ENCODE data around the gene GPR137B. TPM values are rescaled to one million over a fixed set of nuclear protein-coding genes. Genes with fewer than 3 reads are reported as not detected.

The GPR137B gene
- total RNA-seq, 1 donor from 2014 or later: 35.5 TPM

DNA sequence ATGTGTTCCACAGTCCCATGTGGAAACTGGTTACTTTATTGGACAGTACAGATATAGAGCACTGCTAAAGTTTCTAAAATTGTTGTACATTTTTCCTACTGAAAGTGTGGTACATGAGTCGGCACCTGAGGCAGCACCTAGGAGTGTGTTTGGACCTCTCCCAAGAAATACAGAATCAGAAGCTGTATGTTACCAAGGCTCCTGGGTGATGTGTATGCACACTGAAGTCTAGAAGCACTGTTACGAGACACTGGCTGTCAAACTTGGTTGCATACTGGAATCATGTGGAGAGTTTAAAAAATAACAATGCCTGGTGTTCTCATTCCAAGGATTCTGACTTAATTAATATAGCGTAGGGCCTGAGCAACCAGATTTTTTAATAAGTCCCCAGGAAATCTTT is 92.8 kb downstream of the GPR137B start:
- DNase-seq (ENCODE audit: low spot score in 2 of 2) (no peak), FAIRE-seq (no peak)

DNA sequence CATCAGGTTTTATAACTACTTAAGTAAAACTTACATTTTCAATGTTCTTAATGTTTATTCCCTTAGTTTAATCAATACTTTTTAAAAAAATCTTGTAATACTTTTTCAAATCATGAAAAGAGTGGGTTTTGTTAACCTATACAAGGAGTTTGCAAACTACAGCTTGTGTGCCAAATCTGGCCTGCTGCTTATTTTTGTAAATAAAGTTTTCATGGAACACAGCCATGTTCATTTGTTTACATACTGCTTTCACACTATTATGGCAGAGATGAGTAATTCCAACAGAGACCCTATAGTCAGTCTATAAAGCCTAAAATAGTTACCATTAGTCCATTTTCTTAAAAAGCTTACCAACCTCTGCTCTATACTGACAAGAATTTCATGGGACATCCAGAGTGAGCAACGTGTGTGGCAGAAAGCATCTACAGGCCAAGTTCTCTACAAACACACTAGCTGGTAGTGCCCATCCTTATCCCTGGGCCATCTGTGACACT is 96.8 kb downstream of the GPR137B start:
- no peak for FAIRE-seq
- no peak for DNase-seq (ENCODE audit: low spot score in 2 of 2)

DNA sequence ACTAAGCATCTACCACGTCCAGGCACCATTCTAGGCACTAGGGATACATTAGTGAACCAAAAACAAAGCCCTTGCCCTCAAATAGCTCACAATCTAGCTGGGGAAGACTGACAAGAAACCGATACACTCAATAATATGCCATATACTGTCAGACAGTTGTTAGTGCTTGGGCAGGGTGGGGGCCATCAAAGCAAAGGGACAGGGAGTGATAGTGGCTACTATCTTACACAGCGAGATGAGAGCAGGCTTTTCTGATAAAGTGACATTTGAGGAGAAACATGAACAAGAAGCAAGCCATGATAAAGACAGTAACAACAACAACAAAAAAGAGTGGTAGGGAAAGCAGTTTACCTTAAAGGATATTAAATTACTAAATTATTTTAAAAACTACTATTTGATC is 98.3 kb downstream of the GPR137B start:
- FAIRE-seq (no peak), DNase-seq (ENCODE audit: low spot score in 2 of 2) (no peak)

DNA sequence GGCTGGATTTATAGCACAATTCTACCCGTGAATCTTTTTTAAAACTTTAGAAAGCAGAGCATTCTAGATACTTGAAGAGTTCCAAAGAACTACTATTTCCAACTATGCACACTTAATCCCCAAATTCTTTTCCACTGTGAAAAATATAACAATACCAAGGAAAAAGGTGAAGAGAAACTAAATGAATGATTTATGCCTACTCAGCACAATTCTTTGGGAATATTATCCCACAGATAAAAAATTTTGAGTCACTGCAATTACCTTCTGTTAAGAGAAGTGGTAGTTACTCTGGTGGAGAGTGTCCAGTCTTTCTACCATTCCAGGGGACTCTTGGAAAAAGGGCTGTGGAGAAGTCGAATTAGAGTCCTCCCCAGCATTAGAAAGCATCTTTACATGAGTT is 100.2 kb downstream of the GPR137B start:
- no peak for DNase-seq (ENCODE audit: low spot score in 2 of 2)
- no peak for FAIRE-seq

DNA sequence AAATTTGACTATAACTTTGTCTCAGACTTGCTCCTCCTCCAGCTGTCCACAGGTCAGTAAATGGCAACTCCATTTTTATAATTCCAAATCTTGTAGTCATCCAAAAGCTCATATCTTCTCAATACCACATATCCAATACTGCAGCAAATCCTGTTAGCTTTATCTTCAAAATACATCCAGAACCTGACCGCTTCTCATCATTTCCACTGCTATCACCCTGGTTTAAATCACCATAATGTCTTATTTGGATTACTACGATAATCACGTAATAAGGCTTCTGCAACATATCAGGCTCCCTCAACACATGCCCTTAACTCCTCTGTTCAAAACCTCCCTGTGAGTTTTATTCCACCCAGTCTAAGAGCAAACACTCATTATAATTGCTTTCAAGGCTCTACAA is 104.9 kb downstream of the GPR137B start:
- no peak for DNase-seq (ENCODE audit: low spot score in 2 of 2)
- no peak for FAIRE-seq

DNA sequence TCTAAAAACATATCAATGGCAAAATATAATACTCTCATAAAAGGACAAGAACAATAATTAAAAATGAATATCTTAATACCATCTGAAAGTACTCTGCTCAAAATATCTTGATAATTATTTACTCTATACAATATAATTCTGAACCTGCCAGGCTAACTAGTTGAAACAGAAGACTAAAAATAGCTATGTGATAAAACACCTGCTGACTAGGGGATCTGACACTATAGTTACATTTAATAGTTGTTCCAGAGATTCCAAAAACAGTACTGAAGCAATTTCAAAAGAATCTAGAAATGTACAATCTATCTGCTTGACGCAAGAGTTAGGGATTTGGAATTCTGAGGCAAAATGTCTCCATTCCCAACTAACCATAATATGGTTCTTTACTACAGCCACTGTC is 109.2 kb downstream of the GPR137B start:
- no peak for DNase-seq (ENCODE audit: low spot score in 2 of 2)
- FAIRE-seq: no peak

DNA sequence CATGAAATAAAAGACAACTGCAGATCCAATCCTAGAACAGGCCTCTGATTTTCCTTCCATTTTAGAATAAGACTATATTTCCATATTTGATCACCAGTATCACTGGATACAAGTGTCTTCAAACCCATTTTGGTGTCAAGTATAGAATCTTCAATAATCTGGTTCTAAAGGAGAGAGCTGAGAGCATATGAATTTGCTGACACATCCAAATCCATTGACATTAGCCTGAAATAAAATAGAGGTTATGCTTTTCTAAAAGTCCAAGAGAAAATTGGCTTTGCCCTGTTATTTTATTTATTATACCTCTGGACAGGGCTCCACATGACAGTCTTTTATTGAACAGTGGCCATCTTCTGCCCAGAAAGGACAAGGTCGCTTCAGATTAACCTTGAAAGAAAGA is 110.8 kb downstream of the GPR137B start:
- FAIRE-seq (no peak), DNase-seq (ENCODE audit: low spot score in 2 of 2) (no peak)

DNA sequence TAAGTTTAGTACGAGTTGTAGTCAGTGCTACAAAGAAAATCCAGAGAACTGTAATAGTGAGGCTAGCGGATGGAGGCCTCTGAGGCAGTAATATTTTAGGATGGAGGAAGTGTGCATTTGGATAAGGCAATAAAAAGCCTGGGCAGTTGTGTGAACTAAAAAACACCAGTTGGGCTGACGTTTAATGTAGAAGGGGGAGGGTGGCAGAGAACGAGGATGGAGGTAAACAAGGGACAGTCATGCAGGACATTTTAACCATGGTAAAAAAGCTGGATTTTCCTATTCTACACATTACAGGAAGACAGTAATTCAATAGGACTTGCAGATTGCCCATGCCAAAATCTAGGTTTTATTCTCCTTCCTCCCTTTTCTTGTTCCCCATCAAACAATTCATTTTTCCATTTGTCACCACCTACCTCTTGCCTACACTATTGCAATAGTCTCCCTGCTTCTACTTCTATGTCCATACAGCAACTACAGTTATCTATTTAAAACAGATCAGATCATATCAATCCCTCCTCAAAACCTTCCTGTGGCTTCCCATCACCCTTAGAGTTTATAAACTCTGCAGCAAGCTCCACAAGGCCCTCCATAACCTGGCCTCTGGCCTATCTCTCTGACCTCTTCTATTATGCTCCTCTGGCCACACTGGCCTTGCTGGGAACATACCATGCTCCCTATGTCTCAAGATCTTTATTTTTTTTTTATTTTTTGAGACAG is 111.7 kb downstream of the GPR137B start:
- FAIRE-seq (no peak), DNase-seq (ENCODE audit: low spot score in 2 of 2) (no peak)

DNA sequence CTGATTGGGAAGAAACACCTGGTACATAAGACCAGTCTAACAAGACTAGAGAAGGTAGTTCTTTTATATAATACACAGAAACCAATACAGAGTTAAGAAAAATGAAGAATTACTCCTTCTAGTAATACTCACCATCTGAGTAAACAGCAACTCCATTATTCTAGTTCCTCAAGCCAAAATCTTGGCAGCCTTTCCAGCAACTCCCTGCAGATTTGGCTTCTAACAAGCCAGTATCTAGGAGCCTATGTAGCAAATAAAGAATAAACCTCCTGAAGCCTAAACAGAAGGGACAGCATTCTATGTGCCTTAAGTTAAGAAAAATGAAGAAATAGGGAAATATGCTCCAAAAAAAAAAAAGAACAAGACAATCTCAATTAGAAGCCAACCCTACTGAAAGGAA is 114.9 kb downstream of the GPR137B start:
- DNase-seq (ENCODE audit: low spot score in 2 of 2): no peak
- no peak for FAIRE-seq

DNA sequence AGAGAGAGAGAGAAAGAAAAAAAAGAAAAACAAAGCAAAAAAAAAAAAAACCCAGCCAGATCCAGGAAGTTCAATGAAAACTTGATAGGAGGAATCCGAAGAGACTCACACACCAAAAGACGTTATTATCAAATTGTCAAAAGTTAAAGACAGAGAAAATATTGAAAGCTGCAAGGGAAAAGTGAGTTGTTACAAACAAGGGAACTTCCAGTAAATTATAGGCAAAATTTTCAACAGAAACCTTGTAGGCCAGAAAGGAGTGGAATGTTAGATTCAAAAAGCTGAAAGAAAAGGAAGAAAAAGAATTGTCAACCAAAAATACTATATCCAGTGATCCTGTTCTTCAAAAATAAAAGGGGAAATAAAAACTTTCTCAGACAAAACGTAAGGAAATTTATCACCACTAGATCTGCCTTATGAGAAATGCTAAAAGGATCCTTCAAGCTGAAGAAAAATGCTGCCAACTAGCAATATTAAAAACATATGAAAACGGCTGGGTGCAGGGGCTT is 115.8 kb downstream of the GPR137B start:
- FAIRE-seq (no peak), DNase-seq (ENCODE audit: low spot score in 2 of 2) (no peak)

Other genes starting within 250 kb of the GPR137B start
- 11.0 TPM for gene NID1, start 77.4 kb upstream of the GPR137B start, total RNA-seq
- 12.6 TPM for gene ERO1B, start 139.4 kb downstream of the GPR137B start, total RNA-seq

All from frontal cortex (tissue), 4 donors.